ENCODE measurements around the gene S1PR2. TPM values are rescaled to one million over a fixed set of nuclear protein-coding genes. Genes with fewer than 3 reads are reported as not detected.
"Not testable (repeated sequence)": the region's sequence is repeated elsewhere in the genome, so short reads cannot be mapped to it uniquely, and the experiment has no call there.

S1PR2 gene
- total RNA-seq, 2 donors from 2014 or later, result 7.9 to 13.6 TPM

DNA sequence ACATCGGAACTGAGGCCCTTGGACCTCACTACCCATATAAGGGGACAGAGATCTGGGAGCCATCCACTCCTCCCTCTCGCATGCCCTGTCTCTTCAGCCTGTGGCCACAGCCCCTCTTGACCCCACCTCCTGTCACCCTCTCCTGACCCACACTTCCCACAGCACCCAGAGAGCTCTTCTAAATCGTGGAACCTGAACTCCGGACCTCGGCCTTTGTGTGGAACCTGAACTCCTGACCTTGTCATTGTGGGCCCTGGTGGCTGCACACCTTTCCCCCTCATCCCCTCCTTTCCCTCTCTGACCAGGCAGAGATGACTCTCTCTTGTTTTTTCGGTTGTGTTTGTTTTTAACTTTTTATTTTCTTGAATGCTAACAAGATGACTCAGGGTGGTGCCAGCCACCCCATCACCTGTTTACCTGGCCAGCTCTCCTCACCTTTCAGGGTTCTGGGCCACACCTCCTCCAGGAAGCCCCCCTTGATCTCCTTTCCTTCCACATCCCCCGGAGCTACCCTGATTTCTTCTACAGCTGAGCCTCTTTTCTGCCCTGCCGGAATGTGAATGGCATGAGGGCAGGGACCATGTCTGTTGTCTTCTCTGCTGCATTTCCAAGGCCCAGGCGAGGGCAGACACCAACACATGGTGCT is 26.0 kb upstream of the S1PR2 start:
- intact Hi-C loops (cut with DNase I), result no loop called here
- DNase-seq (no peak), ATAC-seq (no peak)

DNA sequence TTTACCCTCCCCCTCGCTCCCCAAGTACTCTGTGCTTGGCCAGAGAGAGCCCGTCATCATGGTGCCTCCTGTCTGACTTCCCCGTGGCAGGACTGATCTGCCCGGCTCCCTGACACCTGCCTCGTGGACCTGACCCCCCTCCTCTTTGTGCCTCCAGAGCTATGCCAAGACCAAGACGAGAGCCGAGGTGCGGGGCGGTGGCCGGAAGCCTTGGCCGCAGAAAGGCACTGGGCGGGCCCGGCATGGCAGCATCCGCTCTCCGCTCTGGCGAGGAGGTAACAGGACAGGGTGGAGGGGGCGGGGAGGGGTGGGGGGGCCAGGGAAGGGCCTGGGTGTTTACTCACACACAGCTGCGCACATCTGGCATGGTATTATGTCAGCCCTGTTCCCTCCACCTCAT is 25.4 kb upstream of the S1PR2 start:
- intact Hi-C loops (cut with DNase I), result no loop called here
- ATAC-seq (no peak), DNase-seq (no peak)

DNA sequence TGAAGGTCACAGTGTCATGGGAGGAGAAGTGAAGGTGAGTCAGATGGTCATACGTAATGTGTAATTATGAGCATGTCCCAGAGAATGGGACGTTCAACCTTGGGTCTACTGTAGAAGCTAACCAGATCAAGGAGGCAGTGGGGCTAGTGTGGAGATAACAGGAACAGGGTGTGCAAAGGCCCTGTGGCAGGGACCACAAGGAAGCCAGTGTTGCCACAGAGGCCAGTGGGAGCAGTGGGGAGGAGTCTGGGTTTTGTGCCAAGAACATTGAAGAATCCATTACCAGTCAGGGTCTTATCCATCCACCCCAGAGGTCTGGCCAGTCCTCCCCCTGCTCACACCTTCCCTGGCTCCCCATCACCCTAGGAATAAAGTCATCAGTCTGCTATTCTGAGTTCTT is 24.2 kb upstream of the S1PR2 start:
- ATAC-seq (no peak), DNase-seq (no peak)
- intact Hi-C loops (cut with DNase I), result no loop called here

DNA sequence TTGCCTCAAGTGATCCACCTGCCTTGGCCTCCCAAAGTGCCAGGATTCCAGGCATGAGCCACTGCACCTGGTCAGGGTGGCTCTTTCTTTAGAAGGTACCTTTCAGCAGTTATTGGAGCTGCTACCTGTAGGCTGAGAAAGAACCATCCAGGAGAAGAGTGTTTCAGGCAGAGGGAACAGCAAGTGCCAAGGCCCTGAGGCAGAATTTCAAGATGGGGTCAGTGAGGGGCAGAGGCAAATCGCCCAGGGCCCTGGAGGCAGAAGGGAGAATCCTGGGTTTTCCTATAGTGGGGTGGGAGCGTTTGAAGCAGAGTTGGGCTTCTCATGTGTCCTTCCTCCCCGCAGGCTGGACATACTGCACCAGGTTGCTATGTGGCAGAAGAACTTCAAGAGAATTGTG is 23.1 kb upstream of the S1PR2 start:
- no peak for DNase-seq
- intact Hi-C loops (cut with DNase I), result loop anchor here in 1 of 2 donors (5.0 kb wide), 1 partner anchor 322 kb away; no protein-coding TSS in a partner anchor

DNA sequence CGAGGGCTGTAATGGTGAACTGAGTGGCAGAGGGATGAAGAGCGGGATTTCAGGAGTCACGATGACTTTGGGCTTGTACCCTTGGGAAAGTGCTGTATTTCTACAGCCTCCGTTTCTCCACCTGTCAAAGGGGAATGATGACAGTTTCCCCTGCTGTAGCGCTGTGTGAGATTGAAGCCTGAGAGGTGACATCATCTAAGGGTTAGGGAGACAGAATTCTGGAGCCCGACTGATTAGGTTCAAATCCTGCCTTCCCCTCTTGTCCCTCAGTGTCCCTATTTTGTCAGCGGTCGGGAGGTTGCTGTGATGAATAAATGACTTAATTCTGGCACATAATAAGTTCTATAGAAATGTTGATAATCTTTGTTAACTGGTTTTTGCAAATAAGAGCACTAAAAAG is 21.6 kb upstream of the S1PR2 start:
- intact Hi-C loops (cut with DNase I), result loop anchor here in 1 of 2 donors (5.0 kb wide), 1 partner anchor 320 kb away; no protein-coding TSS in a partner anchor
- DNase-seq, result no peak
- ATAC-seq, result no peak

More for the DNA sequence above, 23.1 kb upstream of the S1PR2 start:
- no peak for ATAC-seq

DNA sequence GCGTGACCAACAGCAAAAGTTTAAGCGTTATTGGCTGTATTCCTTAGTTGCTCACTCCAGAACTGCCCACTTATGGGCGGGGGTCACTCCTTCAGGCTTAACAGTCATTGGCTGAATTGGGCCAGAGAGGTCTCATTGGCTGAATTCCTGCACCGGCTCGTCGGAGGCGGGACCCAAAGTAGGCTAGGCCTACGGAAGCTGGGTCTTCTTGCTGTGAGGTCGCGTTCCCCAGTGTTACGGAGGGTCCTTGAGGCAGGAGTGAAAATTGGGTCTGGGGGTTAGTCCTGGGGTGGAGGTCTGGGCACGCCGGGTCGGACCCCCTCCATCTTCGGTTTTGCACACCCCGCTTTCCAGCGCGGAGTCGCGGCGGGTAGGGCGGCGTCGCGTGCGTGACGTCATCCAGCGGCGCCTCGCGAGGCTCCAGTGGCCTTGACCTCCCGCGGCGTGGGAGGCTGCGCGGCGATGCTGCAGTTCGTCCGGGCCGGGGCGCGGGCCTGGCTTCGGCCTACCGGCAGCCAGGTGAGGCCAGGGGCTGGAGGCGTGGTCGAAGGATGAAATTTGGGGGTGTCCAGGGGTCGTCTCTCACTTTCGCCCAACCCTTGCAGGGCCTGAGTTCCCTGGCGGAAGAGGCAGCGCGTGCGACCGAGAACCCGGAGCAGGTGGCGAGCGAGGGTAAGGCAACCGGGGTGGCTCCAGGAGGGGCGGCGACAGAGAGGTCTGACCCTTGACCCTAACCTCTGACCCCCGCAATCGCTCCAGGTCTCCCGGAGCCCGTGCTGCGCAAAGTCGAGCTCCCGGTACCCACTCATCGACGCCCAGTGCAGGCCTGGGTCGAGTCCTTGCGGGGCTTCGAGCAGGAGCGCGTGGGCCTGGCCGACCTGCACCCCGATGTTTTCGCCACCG is 20.9 kb upstream of the S1PR2 start, which contains the start of gene MRPL4:
TSS of gene MRPL4 (plus strand) at position 423 of the 903 bp plus-strand sequence. CDS start at position 463, 40 bp downstream.
- peak; percentile 97 for ATAC-seq
- intact Hi-C loops (cut with DNase I), result loop anchor here in 1 of 2 donors (2.0 to 5.0 kb wide), 2 partner anchors 23 to 320 kb away; no protein-coding TSS in a partner anchor
- peak; percentile 98 for DNase-seq

DNA sequence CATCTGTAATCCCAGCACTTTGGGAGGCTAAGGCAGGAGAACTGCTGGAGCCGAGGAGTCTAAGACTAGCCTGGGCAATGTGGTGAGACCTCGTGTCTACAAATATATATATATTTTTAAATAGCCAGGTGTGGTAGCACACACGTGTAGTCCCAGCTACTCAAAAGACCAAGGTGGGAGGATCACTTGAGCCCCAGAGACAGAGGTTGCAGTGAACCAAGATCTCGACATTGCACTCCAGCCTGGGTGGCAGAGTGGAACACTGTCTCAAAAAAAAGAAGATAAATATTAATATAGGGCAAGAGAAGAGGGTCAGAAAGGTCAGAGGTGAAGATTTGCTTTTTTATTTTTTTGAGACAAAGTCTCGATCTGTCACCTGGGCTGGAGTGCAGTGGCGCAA is 15.4 kb upstream of the S1PR2 start:
- ATAC-seq, result no peak
- DNase-seq, result no peak
- intact Hi-C loops (cut with DNase I), result loop anchor here in 1 of 2 donors (10.0 kb wide), 1 partner anchor 52 kb away; the partner anchor contains the start of gene DNMT1

DNA sequence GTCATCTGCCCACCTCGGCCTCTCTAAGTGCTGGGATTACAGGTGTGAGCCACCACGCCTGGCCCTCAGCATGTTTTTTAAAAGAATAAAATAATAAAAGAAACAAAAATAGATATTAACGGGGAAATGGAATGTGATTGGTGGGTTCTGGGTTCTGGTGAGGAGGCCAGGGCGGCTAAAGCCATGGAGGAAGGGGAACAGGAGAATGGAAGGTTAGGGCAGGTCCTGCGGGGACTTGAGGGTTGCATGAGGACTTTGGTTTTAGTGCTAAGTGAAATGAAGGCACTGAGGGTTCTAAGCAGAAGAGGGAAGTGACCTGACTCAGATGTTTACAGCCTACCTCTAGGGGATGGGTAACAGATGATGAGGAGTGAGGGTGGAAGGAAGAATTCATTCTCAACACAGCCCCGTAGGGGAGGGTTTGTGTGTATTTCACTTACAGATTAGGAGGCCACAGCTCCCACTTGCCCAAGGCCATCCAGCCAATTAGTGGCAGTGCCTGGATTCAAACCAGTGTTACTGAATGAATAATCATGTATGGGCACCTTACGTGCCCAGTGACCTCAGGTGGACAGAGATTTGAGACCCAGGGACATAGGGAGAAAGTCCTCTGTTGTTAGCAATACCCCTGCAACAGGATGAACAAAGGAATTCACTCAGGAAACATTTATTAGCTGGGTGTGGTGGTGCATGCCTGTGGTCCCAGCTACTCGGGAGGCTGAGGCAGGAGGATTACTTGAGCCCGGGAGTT is 14.2 kb upstream of the S1PR2 start:
- DNase-seq (no peak), ATAC-seq (no peak)
- intact Hi-C loops (cut with DNase I), result loop anchor here in 1 of 2 donors (10.0 kb wide), 1 partner anchor 51 kb away; the partner anchor contains the start of gene DNMT1

DNA sequence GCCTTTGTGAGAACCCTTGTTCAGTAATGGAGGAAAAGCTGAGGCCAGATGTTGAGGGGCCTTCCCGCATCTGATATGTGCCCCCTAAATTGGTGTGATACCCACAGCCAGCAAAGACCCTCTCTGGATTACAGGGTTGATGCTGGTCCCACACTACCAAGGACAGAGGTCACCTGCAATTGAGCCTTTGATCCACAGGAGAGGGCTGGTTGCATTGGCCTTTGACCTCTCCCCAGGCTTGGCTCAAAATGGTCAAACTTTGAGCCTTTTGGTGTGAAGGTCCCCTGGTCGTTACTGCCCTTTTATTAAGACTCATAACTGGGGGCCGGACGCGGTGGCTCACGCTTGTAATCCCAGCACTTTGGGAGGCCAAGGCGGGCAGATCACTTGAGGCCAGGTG is 12.5 kb upstream of the S1PR2 start:
- no peak for ATAC-seq
- intact Hi-C loops (cut with DNase I), result loop anchor here in 1 of 2 donors (10.0 kb wide), 1 partner anchor 49 kb away; the partner anchor contains the start of gene DNMT1
- no peak for DNase-seq

DNA sequence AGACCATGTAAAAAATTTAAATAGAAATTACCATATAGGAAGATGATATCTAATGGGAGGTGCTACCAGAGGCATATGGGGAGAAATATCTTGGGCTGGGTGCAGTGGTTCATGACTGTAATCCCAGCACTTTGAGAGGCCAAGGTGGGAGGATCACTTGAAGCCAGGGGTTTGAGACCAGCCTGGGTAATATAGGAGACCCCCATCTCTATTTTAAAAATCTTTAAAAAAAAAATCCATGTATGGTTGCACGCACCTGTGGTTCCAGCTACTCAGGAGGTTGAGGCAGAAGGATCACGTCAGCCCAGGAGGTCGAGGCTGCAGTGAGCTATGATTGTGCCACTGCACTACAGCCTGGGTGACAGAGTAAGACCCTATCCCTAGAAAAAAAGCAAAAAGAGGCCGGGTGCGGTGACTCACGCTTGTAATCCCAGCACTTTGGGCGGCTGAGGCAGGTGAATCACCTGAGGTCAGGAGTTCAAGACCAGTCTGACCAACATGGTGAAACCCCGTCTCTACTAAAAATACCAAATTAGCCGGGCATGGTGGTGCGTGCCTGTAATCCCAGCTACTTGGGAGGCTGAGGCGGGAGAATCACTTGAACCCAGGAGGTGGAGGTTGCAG is 10.8 kb upstream of the S1PR2 start:
- intact Hi-C loops (cut with DNase I), result loop anchor here in 1 of 2 donors (10.0 kb wide), 1 partner anchor 47 kb away; the partner anchor contains the start of gene DNMT1
- not testable (repeated sequence) for DNase-seq, ATAC-seq

DNA sequence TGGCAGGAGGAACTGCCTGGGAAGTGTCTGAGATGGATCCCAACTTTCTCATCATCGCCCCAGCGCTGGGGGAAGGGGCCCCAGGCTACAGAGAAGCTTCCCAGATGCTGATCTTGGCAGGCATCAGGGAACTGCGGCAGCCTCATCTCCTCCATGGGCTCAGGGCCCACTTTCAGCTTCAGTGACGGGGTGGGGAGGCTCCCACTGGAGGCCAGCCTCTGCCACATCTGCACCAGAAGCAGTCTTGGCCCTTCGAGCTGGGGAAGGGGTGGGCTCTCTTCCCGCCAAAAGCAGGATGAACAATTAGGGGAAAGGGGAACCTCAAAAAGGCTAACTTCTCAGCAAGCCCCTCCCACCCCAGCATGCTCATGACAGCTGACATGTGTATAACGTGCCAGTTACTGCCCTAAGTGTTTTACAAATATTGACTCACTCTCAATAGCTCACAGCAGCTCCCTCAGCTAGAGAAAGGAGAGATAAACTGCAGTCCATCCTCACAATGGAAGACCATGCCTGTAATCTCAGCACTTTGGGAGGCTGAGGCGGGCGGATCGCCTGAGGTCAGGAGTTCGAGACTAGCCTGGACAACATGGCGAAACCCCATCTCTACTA is 7.1 kb upstream of the S1PR2 start:
- peak; percentile 66 to 81 for ATAC-seq
- peak; percentile 69 for DNase-seq
- intact Hi-C loops (cut with DNase I), result no loop called here

DNA sequence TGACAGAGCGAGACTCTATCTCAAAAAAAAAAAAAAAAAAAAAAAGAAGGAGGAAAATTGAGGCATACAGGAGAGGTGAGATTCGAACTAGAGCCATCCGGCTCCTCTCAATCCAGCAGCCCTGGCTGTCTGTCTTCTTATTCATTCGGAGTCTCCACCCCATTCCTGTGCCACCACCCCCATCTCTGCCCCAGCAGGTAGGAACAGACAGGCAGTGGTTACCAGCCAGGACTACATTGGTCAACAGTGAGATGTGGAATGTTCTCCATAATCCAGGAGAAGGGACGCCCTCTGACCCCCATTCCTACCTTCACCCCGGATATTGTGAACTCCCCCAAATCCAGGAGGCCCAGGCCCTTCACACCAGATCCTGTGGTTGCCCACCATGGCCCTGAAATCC is 6.6 kb upstream of the S1PR2 start:
- intact Hi-C loops (cut with DNase I), result no loop called here
- ATAC-seq (no peak), DNase-seq (no peak)

DNA sequence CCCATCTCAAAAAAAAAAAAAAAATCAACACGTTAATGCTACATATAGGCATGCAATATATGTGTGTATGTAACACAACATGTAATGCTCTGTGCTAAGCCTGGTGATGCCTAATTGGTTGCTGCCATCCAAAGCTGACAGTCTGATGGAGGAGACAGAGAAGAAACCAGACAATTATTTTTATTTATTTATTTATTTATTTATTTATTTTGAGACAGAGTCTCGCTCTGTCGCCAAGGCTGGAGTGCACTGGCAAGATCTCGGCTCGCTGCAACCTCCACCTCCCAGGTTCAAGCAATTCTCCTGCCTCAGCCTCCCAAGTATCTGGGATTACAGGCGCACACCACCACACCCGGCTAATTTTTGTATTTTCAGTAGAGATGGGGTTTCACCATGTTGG is 4.3 kb upstream of the S1PR2 start:
- DNase-seq; intact Hi-C loops (cut with DNase I); ATAC-seq: not testable (repeated sequence)

DNA sequence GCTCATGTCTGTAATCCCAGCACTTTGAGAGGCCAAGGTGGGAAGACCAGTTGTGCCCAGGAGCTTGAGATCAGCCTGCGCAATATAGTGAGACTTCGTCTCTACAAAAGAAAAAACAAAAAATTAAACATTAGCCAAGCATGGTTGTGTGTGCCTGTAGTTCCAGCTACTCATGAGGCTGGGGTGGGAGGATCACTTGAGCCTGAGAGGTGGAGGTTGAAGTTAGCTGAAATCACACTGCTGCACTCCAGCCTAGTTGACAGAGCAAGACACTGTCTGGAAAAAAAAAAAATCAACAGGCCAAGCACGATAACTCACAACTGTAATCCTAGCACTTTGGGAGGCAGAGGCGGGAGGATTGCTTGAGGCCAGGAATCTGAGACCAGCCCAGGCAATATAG is 3.9 kb upstream of the S1PR2 start:
- ATAC-seq (no peak), DNase-seq (no peak)
- intact Hi-C loops (cut with DNase I), result no loop called here

DNA sequence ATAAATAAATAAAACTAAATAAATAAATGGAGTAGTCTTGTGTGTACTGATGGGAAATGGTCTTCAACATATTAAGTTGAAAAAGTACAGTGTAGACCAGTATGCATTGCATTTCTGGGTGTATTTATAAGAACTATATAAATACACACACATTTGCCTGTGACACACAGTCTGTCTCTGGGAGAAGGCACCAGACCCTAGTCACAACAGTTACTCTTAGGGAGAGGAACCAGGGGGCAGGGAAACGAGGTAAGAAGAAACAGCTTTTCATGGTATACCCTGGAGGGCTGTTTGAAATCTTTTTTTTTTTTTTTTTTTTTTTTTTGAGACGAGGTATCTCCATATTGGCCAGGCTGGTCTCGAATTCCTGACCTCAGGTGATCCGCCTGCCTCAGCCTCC is 2.8 kb upstream of the S1PR2 start:
- ATAC-seq, result no peak

DNA sequence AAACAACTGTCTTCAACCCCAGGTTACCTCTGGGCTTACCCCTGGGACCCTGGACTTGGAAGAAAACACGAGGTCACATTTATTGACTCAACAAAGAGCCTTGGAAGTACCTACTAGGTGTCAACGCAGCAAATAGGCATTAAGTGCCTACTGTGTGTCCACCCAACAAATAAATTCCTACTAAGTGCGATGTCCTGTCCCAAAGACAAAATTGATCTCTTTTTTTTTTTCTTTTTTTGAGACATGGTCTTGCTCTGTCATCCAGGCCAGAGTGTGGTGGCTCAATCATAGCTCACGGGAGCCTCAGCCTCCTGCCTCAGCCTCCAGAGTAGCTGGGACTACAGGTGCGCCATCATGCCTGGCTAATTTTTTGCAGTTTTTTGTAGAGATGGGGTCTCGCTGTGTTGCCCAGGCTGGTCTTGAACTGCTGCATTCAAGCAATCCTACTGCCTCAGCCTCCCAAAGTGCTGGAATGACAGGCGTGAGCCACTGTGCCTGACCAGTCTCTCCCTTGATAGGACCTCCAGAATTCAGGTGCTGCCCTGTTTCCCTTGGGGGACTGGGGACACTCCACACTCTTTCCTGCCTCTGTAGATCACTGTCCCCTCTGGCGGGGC is 589 bp upstream of the S1PR2 start:
- intact Hi-C loops (cut with DNase I), result no loop called here
- DNase-seq, result no peak
- no peak for ATAC-seq

More for the DNA sequence above, 2.8 kb upstream of the S1PR2 start:
- intact Hi-C loops (cut with DNase I), result no loop called here
- DNase-seq, result no peak

DNA sequence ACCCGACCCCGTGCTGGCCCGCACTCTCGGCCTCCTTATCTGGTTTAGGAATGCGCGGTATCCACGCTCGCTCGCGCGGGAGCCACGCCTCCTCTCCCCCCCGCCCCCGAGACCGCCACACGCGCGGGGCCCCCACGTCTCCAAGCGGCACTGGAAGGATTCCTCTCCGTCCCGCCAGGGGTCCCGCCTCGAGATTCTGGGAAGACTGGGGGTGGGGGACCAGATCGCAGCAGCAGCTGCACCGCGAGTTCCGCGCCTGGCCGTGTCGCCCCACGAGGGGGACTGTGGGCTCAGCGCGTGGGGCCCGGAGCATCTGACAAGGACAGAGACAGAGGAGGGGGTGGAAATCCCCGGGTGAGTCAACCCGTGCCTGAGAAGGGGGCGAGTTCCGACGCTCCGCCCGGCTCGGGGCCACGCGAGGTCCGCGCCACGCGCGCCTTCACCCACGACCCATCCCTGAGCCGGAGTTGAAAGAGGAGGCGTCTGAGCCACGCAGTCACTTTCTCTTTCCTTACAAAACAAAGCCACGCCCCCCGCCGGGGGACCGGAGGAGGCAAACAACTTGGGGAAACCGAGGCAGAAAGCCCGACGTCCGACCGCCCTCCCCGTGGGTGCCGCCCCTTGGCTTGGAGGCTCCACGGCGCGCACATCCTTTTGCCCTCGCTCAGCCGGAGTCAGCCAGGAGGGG is 814 bp downstream of the S1PR2 start:
- intact Hi-C loops (cut with DNase I), result no loop called here
- ATAC-seq (peak; percentile 17 to 47), DNase-seq (peak; percentile 69)
